GM21360 (cell line): ENCODE measurements around the gene SH3TC1.

ENCODE experiments used
- ATAC-seq: cut with Tn5 transposase; IDR thresholded peaks from one replicate; pipeline ENCODE4 v1.9.1; 2021; ENCODE audit warnings: mild to moderate bottlenecking, moderate library complexity; ENCODE audit not compliant: unreplicated experiment

The SH3TC1 gene

DNA sequence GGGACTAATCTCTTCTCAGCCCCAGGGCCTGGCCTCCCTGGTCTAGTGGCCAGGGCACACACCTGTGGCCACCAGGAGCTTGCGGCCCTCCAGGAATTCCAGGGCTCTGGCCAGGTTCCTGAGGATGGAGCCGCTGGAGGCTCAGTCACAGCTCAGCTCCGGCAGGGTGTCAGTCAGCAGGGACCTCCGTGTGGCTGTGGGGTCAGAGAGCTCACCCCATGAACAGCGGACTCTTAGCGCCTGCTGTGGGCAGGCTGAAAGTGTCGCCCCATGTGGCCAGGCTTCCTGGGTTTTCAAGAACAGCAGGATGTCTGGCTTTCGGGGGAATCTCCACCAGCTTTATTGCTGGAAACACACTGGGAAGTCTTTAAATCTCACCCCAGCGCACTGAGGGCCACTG is 19.3 kb upstream of the SH3TC1 start:
- no peak for ATAC-seq

DNA sequence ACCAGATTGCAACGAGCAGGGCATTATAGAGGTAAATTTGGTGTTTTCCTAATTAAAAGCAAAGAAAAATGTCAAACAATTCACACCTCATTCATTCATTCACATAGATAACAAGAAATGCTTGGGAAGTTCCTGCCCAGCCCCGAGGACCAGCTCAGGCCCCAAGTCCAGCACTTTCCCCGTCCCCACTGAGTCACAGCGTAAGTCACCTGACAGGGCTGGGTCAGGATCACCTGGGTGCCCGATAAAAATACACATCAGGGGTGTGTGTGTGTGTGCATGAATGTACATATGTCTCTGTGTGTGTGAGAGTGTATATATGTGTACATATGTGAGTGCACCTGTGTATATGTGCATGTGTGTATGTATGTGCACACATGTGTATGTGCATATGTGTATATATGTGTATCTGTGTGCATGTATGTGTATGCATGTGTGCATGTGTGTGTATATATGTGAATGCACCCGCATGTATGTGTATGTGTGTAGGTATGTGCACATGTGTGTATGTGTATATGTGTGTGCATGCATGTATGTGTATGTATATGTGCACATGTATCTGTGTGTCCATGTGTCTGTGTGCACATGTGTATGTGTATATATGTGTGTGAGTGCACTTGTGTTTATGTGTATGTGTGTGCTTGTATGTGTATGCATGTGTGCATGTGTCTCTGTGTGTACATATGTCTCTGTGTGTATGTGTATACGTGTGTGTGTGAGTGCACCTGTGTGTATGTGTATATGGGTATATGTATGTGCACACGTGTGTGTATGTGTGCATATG is 18.6 kb upstream of the SH3TC1 start:
- no peak for ATAC-seq

DNA sequence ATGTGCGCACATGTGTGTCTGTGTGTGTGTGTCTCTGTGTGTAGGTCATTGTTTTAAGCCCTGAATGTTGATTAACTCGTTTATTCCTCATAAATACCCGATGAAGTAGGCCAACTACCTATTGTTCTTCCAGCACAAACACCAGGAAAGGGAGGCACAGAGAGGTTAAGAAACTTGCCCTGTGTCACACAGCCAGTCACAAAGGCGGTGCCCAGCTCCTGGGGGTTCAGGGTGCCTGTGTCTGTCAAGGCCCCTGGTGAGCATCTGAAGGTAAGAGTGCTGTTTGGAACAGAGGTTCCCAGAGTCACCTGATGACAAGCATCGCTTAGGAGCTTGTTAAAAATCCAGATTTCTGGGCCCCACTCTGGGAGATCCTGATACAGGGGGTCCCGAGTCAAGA is 18.0 kb upstream of the SH3TC1 start:
- ATAC-seq = no peak

DNA sequence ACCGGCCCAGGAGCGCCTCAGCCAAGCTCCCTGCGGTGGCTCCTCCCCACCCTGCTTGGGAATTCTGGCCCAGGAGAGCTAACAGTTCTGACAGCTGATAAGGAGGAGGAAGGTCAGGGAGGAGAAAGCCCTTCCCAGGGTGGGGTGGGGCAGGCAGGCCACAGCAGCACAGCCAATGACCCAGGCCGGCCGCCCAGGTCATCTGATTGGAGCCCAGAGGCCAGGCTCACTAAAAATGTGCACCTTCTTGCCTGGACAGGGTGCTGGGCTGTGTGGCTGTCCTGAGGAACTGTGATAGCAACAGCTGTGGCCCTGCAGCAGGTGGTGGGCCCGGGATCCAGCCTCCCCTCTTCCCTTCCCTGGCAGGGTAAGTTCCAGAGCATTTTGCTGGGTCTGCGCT is 17.2 kb upstream of the SH3TC1 start:
- no peak for ATAC-seq

DNA sequence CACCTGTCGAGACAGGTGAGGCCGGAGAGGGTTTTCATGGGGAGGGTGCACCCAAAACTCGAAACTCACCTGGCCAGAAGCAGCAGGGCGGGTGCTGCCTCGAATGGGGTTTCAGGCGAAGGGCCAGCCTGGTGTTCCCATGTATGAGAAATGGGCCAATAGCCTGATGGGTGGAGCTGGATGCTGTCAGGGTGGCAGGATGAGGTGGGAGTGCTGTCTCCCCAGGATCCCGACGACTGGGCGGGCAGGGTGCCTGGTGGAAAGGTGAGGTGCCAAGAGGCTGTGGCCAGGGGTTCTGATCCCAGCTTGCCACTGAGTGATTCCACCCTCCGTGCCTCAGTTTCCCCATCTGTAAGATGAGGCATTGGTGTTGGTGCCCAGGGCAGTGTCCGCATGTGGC is 16.8 kb upstream of the SH3TC1 start:
- no peak for ATAC-seq

DNA sequence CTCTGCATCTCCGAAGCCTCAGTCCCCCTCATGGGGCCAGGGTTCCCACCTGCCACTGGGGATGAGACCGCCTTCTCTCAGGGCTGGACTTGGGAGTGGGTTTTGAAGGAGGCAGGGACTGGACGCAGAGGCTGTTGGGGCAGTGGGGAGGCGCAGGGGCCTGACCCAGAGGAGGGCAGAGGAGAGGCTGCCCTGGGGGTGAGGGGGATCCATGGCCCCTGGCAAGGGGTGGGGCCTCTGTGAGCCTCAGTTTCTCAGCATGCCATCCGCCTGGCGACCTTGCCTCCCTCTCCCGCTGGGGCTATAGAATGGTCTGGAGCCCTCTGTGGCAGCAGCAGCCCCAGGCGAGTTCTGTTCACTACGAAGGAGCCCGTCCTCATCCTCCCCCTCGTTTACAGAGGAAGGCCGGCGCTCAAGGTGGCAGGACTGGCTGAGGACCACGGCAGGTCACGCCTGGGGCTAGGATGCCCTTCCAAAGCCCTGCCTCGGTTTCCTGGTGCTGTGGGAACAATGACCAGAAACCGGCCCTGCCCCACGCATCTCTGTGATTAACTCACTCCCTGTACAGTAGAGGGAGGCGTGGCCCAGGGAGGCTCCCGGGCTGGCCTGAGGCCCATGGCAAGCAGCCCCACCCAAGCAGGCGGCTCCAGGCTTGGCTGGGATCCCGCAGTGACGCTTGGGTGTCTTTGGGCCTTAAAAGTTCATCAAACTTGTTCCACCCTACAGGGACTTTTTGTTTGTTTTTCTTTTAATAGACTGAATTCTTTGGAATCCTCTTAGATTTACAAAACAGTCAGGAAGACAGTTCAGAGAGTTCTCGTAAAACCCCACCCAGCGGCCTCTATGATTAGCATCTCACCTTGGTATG is 16.0 kb upstream of the SH3TC1 start:
- ATAC-seq = no peak

DNA sequence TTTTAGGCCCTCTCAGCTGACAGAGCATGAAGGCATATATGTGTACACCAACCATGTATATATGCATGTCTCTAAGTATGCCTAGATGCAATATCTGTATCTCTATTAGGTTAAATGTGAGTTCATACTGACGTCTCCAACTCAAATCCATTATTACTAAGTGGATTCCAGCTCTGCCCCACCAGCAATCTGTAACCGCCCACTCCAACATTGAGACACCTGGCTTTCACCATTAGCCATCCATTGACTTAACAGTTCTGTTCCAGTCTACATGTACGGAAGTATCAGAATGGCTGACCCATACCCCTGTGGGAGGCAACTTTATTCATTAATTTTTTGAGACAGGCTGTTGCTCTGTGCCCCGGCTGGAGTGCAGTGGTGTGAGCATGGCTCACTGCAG is 15.0 kb upstream of the SH3TC1 start:
- no peak for ATAC-seq

DNA sequence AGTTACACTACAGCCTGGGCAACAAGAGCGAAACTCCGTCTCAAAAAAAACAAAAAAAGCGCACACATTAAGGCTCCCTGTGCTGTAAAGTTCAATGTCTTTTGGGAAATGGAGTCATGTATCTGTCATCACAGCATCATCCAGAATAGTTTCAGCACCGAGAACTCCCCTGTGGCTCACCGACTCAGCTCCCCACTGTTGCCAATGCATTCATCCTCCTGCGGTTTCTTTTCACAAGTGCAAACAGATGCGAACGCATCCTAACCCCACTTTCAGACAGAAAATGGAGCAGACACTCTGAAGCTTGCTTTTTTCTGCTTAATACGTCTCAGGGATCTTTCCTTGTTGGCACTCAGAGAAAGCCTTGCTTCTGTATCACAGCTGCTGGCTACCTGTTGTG is 13.8 kb upstream of the SH3TC1 start:
- ATAC-seq = no peak

DNA sequence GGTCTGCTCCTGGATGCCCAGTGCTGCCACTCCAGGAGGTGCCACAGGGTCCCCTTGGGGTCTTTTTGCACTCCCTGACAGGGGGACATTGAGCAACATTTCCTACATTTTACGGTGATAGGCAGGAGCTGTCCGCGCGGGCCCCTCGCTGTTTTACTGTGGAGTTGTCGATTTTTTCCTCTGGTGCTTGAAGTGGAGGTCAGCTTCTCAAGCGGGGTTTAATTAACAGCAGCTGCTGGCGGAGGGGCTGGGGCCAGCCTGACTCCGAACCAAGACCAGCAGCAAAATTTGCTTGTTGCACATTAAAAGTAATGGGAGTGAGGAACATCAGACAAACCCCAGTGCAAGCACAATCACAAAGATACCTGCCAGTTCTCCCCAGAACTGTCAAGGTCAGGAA is 13.2 kb upstream of the SH3TC1 start:
- no peak for ATAC-seq

DNA sequence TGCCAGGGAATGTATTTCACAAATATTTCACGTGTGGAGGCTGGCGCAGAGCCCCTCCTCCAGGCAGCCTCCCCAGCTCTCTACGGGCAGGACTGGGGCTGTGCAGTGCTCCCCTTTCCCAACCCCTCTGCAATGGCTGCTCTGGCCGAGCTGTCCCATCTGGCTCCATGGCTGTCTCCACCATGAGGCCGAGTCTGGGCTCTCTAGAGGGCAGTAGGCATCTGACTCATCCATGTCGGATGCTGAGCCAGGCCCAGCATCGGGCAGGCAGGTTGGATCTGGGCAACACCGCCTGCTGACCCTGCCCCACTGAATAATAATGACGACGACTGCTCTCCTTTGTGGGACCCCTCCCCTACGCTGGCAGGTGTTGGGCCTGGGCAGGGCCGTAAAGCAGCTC is 11.0 kb upstream of the SH3TC1 start:
- ATAC-seq = no peak

DNA sequence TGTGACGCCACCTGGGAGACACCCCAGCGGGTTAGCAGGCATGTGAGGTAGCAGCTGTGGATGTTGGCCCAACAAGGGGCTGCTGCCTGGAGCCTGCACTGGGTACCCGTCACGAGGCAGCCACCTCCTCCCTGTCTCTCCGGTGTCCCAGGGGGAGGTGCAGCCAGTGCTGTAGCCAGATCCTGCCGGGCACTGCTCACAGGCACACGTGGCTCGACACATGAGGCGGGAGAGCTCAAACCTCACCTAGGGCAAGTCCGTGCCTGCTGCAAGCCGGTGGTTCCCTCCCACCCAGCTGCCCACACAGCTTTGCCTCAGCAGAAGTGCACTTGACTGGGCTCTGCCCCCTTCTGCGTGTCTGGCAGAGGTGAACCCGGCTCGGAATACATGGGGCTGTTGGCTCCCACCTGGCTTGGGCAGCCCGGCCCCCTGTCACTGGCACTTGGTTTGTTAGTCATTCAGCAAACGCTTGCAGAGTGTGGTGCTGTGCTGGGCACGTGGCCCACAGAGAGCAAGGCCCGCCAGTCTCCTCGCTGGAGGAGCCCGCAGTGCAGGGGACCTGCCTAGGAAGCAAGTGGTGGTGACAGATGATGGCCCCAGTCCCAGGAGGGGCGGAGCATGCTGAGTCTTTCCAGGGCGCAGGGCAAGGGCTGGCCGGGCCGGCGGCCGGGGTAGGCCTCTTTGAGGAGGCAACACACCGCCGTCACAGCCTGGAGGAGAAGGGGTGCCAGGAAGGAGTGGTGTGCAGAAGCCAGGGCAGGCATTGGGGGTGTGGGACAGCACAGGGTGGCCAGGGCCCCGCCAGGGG is 10.1 kb upstream of the SH3TC1 start:
- no peak for ATAC-seq

DNA sequence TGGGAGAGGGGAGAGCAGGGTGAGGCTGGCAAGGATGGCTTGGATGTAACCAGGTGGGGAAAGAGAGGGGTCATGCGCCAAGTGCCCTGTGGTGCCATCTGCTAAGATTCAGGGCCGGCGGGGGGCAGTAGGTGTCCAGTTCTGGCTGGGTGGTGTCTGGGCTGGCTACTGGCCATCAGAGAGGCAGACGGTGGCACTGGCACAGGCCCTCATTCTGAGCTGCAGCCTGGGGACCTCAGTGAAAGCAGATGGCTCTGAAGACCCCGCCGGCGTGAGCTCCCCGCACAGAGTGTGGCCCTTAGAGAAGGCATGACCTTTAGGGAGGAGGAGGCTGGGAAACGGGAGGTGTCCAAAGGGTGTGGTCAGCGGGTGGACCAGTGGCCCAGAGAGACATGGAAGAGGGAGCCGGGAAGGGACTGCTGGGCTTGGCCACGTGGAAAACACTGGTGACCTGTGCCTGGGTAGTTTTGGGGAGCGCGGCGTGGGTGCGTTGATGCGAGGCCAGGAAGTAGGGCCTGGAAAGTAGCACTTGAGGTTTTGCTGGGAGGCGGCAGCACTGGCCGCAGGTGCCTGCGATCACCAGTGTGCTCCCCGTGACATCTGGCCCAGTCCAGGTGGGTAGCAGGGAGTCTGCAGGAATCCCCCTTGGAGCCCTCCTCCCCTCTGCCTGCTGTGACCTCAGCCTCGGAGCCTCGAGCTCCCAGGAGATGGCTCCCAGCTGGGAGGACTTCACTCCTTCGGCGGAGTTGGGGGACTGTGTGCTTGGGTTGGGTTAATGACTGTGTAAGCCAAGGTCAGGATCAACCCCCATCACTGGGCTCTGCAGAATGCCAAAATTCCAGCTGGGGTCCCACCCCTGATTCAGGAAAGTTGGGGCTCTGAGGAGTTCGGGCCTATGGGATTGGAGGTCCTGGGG is 9.3 kb upstream of the SH3TC1 start:
- no peak for ATAC-seq

DNA sequence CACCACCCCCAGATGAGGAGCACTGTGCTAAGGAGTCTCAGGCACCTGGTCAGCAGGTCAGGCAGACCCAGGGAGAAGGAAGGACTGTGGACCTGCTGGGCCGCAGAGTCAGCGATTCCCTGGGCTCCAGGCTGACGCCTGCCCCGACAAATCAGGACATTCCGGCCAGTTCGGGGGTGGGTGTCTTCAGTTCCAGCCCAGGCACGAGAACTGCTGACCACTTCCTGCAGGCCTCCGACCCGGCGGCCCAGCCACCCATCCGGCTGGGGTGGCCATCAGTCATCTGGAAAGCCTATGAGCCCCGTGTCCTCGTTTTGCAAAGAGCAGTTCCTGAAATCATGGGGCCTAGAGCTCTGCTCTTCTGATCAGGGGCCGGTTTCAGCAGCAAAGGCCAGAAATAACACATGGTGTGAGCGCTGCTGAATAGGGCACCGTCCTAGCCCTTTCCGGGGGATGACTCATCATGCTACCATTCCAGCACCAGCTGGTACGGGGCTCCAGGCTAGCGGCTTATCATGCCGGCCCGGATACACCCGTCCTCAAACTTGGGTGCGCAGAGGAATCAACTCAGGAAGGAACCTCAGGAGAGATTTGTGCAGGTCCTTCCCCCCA is 7.8 kb upstream of the SH3TC1 start:
- ATAC-seq = no peak

DNA sequence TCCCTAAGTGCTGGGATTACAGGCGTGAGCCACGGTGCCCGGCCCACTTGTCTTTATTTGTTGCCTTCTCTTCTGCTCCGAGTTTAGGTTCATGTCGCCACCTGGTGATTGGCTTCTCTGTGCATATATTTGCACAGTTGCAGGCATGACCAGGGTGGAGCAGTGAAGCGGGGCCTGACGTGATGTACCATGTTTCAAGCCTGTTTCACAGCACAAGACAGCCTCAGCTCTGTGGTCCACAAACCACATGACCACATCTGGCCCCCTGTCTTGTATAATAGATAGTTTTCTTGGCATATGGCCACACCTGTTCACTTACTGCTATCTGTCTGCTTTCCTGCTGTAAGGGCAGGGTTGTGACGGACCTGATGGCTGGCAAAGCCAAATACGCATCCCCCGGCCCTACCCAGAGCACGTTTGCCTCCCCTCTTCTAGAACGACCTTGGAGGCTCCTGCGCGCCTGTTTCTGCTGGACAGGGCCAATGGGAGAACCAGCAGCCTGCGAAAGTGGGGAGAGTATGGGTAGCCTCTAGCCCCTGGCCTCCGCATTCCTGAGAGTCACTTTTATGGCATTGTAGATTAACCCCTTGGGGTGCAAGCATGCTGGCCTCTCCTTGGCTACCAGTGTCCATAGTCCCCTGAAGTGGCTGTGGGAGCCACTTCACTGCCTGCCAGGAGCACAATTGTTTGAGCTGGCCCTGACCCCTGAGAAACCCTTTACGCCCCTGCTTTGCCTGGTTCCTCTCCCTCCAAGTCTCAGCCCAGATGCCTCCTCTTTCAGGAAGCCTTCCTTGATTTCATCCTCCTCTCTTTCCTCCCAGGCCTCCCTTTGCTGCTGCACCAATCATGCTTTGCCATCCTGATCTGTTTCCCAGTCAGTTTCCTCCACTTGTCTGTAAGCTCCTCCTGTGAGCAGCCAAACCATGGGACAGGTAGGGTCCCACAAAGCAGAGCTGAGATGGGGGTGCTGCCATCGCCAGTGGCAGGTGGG is 6.0 kb upstream of the SH3TC1 start:
- ATAC-seq = peak; percentile 81

DNA sequence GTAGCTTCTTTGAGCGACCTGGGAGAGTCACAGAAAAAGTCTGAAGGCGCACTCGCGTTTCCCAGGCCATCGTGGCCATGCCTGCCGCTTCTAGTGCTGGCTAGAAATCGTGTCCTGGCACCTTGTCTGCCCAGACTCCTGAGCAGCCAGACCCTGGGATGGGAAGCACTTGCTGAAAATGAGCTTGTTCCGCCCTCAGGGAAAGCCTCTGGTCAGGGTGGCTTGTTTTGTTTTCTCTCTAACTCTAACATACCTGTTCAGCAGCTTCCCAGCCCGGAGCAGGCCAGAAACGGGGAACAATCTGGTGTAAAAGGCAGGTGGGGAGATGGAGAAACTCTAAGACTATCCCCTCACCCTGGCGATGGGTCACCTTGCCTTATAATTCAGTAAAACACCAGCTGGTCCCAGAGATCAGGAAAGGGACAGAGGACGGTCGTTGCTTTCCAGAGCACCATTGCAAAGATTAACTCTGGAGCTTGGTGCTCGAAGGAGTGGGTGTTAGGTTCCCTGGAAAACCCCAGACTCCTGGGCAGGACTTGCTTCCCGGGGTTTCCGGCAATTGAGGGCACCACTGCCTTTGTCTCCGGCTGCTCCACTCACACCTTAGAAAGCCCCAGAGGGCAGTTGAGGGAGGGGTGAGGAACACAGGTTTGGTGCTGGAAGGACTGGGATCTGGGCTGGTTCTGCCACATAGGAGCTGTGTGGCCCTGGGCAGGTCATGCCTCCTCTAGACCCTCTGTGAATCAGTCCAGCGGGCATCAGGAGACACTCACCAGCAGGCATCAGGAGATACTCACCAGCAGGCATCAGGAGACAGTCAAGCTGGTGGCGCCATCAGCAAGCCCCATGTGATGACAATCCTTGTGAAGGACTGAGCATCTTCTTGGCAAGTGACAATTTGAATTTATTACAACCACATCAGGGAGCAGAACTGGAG is 4.5 kb upstream of the SH3TC1 start:
- no peak for ATAC-seq

DNA sequence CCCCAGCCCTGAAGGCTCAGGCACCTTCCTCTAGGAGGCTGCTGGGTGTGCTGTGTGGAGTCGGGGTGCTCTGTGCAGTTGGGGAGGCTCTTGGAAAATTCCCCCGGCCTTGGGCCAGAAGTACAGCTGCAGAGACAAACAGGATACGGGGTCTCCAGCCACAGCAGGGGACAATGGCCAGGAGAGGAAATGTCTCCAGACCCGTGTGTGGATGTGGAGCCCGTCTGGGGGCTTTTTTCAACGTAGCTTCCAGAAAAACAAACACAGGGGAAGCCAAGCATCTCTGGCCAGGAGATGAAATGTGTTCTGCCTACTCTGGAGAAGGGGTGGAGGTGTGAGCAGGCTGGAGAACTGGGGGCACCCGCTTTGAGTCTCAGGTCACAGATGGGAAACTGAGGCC is 3.7 kb upstream of the SH3TC1 start:
- no peak for ATAC-seq

DNA sequence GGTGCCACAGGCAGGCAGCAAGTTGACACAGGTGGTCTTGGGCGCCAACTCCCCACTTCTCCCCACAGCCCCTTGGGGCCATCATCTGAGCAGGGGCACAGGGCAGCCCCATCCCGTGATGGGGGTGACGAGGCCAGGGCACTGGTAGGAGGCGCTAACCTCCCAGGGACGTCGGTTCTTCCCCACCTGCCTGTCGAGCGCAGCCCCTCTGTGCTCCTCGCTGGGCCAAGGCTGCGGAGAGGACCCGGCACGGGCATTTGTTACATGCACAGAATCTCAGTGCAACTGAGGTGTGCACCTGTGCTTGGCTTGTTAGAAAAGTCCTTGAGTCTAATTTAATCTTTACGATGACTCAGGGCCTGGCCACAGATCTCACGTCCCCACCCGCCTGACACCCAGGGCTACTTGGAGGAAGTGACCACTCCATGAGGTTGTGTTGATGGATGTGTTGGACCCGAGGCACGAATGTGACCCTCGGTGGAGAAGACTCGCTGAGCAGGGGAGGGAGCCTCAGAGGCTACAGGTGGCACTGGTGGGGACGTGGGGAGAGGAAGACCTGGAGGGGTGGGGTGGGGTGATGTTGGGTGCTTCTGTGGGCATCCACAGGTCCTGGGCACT is 3.1 kb upstream of the SH3TC1 start:
- no peak for ATAC-seq
